A204.1 (cell line): ENCODE data around the gene PCDHA1.
"Not testable (repeated sequence)": the region's sequence is repeated elsewhere in the genome, so short reads cannot be mapped to it uniquely, and the experiment has no call there.

Experiments used
- FAIRE-seq: peaks from 2 replicates; lab custom pipeline; 2012; peaks lifted over from hg19 to GRCh38; lab: Jason Lieb, UNC

PCDHA1 gene

DNA sequence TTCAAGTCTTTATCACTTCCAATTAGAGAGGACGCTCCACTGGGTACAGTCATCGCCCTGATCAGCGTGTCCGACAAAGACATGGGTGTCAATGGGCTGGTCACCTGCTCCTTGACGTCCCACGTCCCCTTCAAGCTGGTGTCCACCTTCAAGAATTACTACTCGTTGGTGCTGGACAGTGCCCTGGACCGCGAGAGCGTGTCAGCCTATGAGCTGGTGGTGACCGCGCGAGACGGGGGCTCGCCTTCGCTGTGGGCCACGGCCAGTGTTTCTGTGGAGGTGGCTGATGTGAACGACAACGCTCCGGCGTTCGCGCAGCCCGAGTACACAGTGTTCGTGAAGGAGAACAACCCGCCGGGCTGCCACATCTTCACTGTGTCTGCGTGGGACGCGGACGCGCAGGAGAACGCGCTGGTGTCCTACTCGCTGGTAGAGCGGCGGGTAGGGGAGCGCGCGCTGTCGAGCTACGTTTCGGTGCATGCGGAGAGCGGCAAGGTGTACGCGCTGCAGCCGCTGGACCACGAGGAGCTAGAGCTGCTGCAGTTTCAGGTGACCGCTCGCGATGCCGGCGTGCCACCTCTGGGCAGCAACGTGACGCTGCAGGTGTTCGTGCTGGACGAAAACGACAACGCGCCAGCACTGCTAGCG is 22.4 kb downstream of the PCDHA1 start:
- FAIRE-seq: not testable (repeated sequence)

DNA sequence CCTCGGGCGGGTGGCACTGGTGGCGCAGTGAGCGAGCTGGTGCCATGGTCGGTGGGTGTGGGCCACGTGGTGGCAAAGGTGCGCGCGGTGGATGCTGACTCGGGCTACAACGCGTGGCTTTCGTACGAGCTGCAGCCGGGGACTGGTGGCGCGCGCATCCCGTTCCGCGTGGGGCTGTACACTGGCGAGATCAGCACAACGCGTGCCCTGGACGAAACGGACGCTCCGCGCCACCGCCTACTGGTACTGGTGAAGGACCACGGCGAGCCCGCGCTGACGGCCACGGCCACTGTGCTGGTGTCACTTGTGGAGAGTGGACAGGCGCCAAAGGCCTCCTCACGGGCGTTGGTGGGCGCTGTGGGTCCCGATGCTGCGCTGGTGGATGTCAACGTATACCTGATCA is 22.9 kb downstream of the PCDHA1 start:
- FAIRE-seq: no peak

DNA sequence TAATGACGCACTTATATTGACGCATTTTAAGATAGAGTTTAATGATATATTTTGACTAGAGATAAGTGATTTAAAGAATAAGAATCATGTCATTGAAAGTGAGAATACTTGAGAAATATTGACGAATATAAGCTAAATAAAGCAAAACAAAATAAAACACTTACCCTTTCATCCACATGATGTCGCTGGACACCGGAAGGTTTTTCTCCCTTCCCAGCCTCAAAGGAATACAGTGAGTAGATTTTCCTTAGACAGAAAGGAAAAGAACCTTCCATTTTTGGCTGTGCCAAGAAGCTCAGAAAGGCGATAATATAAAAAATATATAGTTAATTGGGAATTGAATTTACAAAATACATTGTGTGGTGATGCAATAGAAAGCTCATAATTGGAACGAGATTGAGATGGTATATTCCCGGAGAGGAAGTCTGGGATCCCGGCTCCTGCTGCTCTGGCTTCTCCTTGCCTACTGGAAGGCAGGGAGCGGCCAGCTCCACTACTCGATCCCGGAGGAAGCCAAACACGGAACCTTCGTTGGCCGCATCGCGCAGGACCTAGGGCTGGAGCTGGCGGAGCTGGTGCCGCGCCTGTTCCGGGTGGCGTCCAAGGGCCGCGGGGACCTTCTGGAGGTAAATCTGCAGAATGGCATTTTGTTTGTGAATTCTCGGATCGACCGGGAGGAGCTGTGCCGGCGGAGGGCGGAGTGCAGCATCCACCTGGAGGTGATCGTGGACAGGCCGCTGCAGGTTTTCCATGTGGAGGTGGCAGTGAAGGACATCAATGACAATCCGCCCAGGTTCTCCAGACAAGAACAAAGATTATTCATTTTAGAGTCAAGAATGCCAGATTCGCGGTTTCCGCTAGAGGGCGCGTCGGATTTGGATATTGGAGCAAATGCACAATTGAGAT is 35.7 kb downstream of the PCDHA1 start, which contains the start of gene PCDHA5:
PCDHA5 (plus strand) TSS at position 239 of the 906 bp plus-strand sequence.
- FAIRE-seq: peak; percentile 95

DNA sequence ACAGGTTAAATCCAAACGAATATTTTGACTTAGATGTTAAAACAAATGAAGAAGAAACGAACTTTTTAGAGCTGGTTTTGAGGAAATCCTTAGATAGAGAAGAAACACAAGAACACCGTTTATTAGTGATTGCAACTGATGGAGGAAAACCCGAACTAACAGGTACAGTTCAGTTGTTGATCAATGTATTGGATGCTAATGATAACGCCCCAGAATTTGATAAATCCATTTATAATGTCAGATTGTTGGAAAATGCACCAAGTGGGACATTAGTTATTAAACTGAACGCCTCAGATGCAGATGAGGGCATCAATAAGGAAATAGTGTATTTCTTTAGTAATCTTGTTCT is 36.3 kb downstream of the PCDHA1 start:
- FAIRE-seq: peak; percentile 14

DNA sequence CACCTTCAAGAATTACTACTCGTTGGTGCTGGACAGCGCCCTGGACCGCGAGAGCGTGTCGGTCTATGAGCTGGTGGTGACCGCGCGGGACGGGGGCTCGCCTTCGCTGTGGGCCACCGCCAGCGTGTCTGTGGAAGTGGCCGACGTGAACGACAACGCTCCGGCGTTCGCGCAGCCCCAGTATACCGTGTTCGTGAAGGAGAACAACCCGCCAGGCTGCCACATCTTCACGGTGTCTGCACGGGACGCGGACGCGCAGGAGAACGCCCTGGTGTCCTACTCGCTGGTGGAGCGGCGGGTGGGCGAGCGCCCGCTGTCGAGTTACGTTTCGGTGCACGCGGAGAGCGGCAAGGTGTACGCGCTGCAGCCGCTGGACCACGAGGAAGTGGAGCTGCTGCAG is 37.0 kb downstream of the PCDHA1 start:
- FAIRE-seq: not testable (repeated sequence)

DNA sequence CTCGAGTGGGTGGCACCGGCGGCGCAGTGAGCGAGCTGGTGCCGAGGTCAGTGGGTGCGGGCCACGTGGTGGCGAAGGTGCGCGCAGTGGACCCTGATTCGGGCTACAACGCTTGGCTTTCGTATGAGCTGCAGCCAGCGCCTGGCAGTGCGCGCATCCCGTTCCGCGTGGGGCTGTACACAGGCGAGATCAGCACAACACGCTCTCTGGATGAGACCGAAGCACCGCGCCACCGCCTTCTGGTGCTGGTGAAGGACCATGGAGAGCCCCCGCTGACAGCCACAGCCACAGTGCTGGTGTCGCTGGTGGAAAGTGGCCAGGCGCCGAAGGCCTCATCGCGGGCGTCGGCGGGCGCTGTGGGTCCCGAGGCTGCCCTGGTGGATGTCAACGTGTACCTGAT is 37.5 kb downstream of the PCDHA1 start:
- FAIRE-seq: no peak

DNA sequence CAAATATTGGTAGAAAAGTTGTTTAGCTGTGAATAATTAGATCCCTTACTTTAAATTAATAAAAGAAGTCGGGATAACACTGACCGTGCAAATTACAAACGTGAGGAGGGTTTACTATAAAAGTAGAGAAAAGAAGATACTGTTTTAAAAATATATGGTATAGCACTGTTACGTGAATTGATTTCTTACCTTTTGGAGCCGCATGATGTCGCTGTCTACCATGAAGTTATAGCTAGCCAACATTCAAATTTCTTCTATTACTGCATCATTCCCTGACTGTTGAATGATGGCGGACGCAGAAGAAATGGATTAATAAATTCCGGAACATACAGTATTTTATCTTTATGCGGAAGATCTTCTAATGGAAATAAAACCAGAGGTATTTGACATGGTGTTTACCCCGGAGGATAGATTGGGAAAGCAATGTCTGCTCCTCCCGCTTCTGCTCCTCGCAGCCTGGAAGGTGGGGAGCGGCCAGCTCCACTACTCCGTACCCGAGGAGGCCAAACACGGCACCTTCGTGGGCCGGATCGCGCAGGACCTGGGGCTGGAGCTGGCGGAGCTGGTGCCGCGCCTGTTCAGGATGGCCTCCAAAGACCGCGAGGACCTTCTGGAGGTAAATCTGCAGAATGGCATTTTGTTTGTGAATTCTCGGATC is 41.9 kb downstream of the PCDHA1 start, which contains the start of gene PCDHA6:
PCDHA6 (plus strand) TSS at position 257 of the 658 bp plus-strand sequence; CDS start at position 389, 132 bp downstream.
- FAIRE-seq: peak; percentile 99

DNA sequence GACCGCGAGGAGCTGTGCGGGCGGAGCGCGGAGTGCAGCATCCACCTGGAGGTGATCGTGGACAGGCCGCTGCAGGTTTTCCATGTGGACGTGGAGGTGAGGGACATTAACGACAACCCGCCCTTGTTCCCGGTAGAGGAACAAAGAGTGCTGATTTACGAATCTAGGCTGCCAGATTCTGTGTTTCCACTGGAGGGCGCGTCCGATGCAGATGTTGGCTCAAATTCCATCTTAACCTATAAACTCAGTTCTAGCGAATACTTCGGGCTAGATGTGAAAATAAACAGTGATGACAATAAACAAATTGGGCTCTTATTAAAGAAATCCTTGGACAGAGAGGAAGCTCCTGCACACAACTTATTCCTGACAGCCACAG is 42.4 kb downstream of the PCDHA1 start:
- peak; percentile 39 for FAIRE-seq

DNA sequence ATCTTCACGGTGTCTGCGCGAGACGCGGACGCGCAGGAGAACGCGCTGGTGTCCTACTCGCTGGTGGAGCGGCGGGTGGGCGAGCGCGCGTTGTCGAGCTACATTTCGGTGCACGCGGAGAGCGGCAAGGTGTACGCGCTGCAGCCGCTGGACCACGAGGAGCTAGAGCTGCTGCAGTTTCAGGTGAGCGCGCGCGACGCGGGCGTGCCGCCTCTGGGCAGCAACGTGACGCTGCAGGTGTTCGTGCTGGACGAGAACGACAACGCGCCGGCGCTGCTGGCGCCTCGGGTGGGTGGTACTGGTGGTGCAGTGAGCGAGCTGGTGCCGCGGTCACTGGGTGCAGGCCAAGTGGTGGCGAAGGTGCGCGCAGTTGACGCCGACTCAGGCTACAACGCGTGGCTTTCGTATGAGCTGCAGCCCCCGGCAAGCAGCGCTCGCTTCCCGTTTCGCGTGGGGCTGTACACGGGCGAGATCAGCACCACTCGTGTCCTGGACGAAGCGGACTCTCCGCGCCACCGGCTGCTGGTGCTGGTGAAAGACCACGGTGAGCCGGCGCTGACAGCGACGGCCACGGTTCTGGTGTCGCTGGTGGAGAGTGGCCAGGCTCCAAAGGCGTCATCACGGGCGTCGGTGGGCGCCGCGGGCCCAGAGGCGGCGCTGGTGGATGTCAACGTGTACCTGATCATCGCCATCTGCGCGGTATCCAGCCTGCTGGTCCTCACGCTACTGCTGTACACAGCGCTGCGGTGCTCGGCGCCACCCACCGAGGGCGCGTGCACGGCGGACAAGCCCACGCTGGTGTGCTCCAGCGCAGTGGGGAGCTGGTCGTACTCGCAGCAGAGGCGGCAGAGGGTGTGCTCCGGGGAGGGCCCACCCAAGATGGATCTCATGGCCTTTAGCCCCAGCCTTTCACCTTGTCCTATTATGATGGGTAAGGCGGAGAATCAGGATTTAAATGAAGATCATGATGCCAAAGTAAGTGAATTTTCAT is 43.9 kb downstream of the PCDHA1 start:
- FAIRE-seq: not testable (repeated sequence)

DNA sequence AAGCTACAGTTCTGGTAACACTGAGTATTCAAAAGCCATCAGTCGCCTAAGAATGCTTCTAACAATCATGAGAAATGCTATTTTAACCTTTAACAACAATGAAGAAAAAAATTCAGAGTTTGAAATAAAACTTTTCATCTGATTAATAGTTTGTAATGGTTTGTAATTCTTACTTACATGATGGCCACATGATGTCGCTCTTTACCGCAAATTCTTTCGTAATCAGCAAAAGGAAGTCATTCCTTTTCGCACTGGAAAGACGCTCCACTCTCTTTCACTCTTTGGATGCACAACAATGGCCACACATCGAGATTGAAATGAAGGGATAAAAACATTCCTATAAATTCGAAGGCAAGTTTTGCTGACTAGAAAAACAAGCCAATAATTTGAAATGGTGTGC is 48.1 kb downstream of the PCDHA1 start, which contains the start of gene PCDHA7:
PCDHA7 (plus strand) TSS at position 277 of the 400 bp plus-strand sequence; CDS start at position 392, 115 bp downstream.
- no peak for FAIRE-seq

DNA sequence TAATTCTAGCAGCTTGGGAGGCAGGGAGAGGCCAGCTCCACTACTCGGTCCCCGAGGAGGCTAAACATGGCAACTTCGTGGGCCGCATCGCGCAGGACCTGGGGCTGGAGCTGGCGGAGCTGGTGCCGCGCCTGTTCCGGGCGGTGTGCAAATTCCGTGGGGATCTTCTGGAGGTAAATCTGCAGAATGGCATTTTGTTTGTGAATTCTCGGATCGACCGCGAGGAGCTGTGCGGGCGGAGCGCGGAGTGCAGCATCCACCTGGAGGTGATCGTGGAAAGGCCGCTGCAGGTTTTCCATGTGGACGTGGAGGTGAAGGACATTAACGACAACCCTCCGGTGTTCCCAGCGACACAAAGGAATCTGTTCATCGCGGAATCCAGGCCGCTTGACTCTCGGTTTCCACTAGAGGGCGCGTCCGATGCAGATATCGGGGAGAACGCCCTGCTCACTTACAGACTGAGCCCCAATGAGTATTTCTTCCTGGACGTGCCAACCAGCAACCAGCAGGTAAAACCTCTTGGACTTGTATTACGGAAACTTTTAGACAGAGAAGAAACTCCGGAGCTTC is 48.6 kb downstream of the PCDHA1 start:
- not testable (repeated sequence) for FAIRE-seq

DNA sequence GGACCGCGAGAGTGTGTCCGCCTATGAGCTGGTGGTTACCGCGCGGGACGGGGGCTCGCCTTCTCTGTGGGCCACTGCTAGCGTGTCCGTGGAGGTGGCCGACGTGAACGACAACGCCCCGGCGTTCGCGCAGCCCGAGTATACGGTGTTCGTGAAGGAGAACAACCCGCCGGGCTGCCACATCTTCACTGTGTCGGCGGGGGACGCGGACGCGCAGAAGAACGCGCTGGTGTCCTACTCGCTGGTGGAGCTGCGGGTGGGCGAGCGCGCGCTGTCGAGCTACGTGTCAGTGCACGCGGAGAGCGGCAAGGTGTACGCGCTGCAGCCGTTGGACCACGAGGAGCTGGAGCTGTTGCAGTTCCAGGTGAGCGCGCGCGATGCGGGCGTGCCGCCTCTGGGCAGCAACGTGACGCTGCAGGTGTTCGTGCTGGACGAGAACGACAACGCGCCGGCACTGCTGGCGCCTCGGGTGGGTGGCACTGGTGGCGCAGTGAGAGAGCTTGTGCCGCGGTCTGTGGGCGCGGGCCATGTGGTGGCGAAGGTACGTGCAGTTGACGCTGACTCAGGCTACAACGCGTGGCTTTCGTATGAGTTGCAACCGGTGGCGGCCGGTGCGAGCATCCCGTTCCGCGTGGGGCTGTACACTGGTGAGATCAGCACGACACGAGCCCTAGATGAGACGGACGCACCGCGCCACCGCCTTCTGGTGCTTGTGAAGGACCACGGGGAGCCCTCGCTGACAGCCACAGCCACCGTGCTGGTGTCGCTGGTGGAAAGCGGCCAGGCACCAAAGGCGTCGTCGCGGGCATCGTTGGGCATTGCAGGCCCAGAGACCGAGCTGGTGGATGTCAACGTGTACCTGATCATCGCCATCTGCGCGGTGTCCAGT is 49.9 kb downstream of the PCDHA1 start:
- no peak for FAIRE-seq

DNA sequence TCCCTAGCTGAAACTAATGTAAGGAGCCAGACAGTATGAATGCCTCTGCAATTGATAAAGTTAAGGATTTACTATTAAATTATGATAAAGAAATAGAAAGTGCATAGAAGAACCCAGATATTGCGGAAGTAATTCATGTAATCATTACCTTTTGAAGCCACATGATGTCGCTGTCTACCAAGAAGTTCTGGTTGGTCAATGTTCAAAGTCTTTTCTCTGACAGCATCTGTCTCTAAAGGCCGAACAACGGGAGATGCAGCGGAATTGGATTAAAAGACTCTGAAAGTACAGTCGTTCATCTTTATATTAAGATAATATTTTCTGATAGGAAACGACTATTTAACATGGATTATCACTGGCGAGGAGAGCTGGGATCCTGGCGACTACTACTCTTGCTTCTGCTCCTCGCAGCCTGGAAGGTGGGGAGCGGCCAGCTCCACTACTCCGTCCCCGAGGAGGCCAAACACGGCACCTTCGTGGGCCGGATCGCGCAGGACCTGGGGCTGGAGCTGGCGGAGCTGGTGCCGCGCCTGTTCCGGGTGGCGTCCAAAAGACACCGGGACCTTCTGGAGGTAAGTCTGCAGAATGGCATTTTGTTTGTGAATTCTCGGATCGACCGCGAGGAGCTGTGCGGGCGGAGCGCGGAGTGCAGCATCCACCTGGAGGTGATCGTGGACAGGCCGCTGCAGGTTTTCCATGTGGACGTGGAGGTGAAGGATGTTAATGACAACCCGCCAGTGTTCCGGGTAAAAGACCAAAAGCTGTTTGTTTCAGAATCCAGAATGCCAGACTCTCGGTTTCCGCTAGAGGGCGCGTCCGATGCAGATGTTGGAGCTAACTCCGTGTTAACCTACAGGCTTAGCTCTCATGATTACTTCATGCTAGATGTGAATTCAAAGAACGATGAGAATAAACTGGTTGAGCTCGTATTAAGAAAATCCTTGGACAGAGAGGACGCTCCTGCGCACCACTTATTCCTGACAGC is 55.3 kb downstream of the PCDHA1 start, which contains the start of gene PCDHA8:
PCDHA8 (plus strand) TSS at position 210 of the 985 bp plus-strand sequence; CDS start at position 345, 135 bp downstream.
- FAIRE-seq: no peak

DNA sequence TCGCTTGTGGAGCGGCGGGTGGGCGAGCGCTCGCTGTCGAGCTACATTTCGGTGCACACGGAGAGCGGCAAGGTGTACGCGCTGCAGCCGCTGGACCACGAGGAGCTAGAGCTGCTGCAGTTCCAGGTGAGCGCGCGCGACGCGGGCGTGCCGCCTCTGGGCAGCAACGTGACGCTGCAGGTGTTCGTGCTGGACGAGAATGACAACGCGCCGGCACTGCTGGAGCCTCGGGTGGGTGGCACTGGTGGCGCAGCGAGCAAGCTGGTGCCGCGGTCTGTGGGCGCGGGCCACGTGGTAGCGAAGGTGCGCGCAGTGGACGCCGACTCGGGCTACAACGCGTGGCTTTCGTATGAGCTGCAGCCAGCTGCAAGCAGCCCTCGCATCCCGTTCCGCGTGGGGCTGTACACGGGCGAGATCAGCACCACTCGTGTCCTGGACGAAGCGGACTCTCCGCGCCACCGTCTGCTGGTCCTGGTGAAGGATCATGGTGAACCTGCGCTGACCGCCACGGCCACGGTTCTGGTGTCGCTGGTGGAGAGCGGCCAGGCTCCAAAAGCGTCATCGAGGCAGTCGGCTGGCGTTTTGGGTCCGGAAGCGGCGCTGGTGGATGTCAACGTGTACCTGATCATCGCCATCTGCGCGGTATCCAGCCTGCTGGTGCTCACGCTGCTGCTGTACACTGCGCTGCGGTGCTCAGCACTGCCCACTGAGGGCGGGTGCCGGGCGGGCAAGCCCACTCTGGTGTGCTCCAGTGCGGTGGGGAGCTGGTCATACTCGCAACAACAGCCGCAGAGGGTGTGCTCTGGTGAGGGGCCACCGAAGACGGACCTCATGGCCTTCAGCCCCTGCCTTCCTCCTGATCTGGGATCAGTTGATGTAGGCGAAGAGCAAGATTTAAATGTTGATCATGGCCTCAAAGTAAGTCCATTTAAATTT is 57.1 kb downstream of the PCDHA1 start:
- FAIRE-seq: no peak

DNA sequence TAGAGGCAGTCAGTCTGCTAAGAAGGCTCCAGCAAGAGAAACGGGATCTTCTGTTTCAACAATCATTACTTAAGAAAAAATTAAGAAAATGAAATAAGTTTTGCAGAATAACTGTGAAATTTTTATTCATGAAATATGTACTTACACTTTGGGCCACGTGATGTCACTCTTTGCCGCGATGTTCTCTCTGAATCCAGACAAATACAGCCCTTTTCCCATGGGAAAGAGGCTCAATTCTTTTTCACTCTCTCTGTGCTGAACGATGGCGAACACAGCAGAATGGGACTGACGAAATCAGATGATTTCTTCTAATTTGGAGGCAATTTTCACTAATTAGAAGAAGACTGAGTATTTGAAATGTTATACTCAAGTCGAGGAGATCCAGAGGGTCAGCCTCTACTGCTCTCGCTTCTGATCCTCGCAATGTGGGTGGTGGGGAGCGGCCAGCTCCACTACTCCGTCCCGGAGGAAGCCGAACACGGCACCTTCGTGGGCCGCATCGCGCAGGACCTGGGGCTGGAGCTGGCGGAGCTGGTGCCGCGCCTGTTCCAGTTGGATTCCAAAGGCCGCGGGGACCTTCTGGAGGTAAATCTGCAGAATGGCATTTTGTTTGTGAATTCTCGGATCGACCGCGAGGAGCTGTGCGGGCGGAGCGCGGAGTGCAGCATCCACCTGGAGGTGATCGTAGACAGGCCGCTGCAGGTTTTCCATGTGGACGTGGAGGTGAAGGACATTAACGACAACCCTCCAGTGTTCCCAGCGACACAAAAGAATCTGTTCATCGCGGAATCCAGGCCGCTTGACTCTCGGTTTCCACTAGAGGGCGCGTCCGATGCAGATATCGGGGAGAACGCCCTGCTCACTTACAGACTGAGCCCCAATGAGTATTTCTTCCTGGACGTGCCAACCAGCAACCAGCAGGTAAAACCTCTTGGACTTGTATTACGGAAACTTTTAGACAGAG is 62.5 kb downstream of the PCDHA1 start, which contains the start of gene PCDHA9:
PCDHA9 (plus strand) TSS at position 244 of the 964 bp plus-strand sequence; CDS start at position 358, 114 bp downstream.
- not testable (repeated sequence) for FAIRE-seq
